ENCODE data around the gene TUT1.
"Not testable (repeated sequence)": the region's sequence is repeated elsewhere in the genome, so short reads cannot be mapped to it uniquely, and the experiment has no call there.

Gene TUT1

GRCh38 chr11:62591448-62592145 lies at the start of gene TUT1:
Gene TUT1, minus strand, starts transcription at chr11:62591523. Its CDS starts 38 bp downstream, at chr11:62591485.
- peak; percentile 88 for DNase-seq (ENCODE audit: low spot score)
- TF ChIP-seq, protein P1, sequence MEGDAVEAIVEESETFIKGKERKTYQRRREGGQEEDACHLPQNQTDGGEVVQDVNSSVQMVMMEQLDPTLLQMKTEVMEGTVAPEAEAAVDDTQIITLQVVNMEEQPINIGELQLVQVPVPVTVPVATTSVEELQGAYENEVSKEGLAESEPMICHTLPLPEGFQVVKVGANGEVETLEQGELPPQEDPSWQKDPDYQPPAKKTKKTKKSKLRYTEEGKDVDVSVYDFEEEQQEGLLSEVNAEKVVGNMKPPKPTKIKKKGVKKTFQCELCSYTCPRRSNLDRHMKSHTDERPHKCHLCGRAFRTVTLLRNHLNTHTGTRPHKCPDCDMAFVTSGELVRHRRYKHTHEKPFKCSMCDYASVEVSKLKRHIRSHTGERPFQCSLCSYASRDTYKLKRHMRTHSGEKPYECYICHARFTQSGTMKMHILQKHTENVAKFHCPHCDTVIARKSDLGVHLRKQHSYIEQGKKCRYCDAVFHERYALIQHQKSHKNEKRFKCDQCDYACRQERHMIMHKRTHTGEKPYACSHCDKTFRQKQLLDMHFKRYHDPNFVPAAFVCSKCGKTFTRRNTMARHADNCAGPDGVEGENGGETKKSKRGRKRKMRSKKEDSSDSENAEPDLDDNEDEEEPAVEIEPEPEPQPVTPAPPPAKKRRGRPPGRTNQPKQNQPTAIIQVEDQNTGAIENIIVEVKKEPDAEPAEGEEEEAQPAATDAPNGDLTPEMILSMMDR (IDR thresholded peaks at IDR 0.05; ENCODE audit: extremely low read depth, missing control alignments): no peak

DNA sequence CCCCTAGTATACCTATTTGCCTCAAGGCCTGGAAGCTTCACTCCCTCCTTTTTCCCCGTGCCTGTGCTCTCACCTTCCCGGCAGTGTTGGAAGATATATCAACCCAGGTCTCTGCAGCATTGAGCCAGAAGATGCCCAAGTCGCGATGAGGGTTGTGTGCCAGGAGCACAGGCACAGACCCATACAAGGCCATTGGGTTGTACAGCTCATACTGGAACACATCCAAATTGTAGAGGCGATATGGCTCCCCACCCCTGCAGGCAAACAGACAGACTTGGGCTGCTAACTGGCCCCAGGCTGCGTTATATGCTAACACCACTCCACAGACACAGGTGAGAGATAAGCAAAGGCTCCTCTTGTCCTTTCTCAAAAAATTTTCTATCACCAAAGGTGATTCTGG lies 41.2 kb upstream of the TUT1 start:
- TF ChIP-seq, protein P1 (IDR thresholded peaks at IDR 0.05; ENCODE audit: extremely low read depth, missing control alignments): no peak
- DNase-seq (ENCODE audit: low spot score): no peak

DNA sequence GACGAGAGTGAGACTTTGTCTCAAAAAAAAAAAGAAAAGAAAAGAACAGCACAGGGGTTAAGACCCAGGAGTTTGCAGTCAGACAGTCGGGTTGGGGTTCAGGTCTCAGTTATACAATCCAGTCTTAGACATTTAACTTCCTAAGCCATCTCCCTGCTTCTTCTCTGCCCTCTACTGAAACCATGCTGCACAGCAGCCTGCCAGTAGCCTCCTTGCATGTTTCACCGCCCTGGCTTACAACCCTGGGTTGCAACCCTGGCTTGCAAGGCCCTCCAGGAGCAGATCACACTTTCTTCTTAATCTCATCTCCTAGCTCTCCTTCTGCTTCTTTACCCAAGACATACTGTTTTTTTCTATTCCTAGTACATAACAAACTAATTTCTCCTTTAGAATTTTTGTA lies 36.4 kb upstream of the TUT1 start:
- TF ChIP-seq, protein P1 (IDR thresholded peaks at IDR 0.05; ENCODE audit: extremely low read depth, missing control alignments): no peak
- DNase-seq (ENCODE audit: low spot score): no peak

DNA sequence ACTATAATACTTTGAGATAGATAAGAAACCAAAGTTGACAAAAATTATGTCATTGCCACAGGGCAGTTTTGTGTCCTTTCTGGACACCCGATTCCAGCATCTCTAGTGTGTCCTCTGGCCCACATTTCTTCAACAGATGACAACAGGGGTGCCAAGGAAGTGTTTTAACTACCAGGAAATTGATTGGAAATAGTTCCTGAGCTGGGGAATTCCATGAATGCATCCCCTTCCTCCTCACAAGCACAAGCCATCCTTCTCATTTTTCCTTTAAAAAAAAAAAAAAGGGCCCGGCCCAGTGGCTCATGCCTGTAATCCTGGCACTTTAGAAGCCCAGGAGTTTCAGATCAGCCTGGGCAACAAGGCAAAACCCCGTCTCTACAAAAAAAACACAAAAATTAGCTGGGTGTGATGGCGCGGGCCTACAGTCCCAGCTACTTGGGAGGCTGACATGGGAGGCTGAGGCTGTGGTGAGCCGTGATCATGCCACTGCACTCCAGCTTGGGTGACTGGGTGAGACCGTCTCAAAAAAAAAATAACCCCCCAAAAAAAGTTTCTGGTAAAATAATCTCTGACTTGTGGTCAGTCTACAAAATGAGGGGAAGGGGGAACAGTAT lies 31.3 kb upstream of the TUT1 start:
- no peak for DNase-seq (ENCODE audit: low spot score)

DNA sequence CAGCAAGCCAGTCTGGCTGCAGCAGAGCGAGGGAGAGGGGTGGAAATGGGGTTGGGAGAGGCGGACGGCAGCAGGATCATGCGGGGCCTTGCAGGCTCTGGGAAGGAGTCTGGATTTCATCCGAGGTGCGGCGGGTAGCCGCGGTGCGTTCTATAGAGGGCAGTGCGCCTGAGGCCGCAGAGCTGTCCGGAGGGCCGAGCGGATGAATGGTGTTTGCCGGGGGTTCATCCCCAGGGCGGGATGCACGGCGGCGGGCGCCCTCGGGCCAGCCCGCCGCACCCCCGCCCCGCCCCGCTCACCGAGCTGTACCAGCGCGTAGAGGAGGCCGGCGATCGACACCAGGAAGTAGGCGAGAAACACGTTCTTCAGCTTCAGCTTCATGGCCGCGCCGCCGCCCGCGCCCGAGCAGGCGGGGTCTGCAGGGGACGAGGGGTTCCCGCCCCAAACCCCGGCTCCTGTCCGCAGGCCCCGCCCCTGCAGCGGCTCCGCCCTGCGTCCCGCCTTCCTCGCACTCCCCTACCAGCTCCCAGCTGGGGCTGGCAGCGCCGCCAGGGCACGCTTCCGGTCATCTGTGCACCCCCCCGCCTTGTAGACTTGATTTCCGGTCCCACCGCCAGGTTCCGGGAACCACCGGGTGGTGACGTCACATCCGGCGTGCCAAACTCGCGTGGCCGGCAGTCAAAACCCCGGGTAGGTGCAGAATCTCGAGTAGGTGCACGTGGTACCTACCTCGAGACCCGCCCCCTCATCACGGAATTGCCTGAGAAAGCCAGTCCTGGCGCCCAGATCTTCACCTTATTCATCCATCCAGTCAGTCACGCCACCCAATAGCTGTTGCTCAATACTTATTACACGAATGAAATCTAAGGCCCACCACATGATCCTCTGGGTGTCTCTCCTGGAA lies 30.5 kb upstream of the TUT1 start, which contains the start of gene B3GAT3:
Gene B3GAT3 (minus strand): TSS at position 420 of the 904 bp plus-strand sequence. CDS start 39 bp downstream, at position 381.
- TF ChIP-seq, protein P1 (IDR thresholded peaks at IDR 0.05; ENCODE audit: extremely low read depth, missing control alignments): no peak

More for the DNA sequence above, 31.3 kb upstream of the TUT1 start:
- TF ChIP-seq, protein P1 (IDR thresholded peaks at IDR 0.05; ENCODE audit: extremely low read depth, missing control alignments): no peak

GRCh38 chr11:62621027-62621566 lies 29.8 kb upstream of the TUT1 start:
- TF ChIP-seq, protein P1 (IDR thresholded peaks at IDR 0.05; ENCODE audit: extremely low read depth, missing control alignments): no peak
- no peak for DNase-seq (ENCODE audit: low spot score)

More for the DNA sequence above, 30.5 kb upstream of the TUT1 start, which contains the start of gene B3GAT3:
- peak; percentile 98 for DNase-seq (ENCODE audit: low spot score)

- not testable (repeated sequence) for DNase-seq (ENCODE audit: low spot score)
Measured at GRCh38 chr11:62616957-62617356, 25.6 kb upstream of the TUT1 start.
